Nephron progenitor cell (in vitro differentiated cells): ENCODE data around the gene NAT8L.

ENCODE experiments used
- DNase-seq: peaks from one replicate; pipeline ENCODE4 v3.0.0; 2021
- H3K27ac Mint-ChIP-seq: 2 replicates; pipeline ENCODE4 v1.8.0; 2021; ENCODE audit warnings: mild to moderate bottlenecking, moderate library complexity, mixed read lengths
- H3K27me3 Mint-ChIP-seq: 2 replicates; pipeline ENCODE4 v1.8.0; 2021; ENCODE audit warnings: mild to moderate bottlenecking, low read depth, mixed read lengths; ENCODE audit not compliant: poor library complexity
- H3K36me3 Mint-ChIP-seq: 2 replicates; pipeline ENCODE4 v1.8.0; 2021; ENCODE audit warnings: low read depth, mixed read lengths
- H3K4me1 Mint-ChIP-seq: 2 replicates; pipeline ENCODE4 v1.8.0; 2021; ENCODE audit warnings: mixed read lengths
- H3K4me3 Mint-ChIP-seq: 2 replicates; pipeline ENCODE4 v1.8.0; 2021; ENCODE audit warnings: mild to moderate bottlenecking, moderate library complexity, mixed read lengths
- H3K9me3 Mint-ChIP-seq: 2 replicates; pipeline ENCODE4 v1.8.0; 2021; ENCODE audit warnings: mild to moderate bottlenecking, moderate library complexity, mixed read lengths
- TF ChIP-seq, protein P1 (sequence below): fragments of 200-600 bp; sonication (generic); IDR thresholded peaks from 2 replicates; pipeline ENCODE4 v1.5.0; 2021; ENCODE audit warnings: antibody characterized with exemption

NAT8L gene

DNA sequence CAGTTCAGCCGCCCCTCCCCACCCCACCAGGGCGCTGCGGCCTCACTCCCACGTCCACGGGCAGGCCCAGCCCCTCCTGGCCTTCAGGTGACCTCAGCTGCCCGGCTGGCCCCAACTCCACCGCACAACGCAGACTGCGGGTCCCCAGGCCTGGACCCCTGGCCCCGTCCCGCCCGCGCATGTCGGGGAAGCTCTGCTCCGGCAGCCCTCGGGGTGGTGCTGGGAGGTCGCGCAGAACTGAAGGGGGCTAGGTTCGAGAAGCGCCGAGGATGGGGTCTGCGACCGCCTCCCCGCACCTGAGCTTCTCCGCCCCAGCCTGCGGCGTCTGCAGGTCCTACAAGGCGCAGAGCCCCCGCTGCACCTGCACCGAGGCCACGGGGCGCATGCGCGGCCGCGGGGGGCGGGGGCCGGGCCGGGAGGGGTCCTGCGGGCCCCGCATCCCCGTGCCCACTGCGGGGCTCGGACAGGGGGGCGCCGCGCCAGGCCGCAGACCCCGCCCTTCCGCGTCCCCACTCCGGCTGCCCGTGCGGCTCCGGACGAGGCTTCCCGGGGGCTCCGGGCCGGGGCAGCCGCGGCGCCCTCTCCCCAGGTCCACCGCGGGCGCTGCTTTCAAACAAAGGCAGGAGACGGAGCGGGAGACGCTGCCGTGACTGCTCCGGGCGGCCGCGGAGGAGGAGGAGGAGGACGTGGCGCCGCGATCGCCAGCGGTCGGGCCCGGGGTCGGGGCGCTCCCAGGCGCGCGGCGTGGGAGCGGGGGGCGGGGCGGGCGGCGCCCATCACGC lies 672 bp upstream of the NAT8L start:
- Mint-ChIP-seq H3K4me3 (no peak overlapping the region), H3K27me3 (peaks cover 63% of the 10 kb centered on the region), H3K27ac (no peak overlapping the region), H3K9me3 (no peaks in the 10 kb centered on the region), H3K36me3 (no peaks in the 10 kb centered on the region), H3K4me1 (no peaks in the 10 kb centered on the region)
- peak; percentile 59 for DNase-seq
- TF ChIP-seq, protein P1, sequence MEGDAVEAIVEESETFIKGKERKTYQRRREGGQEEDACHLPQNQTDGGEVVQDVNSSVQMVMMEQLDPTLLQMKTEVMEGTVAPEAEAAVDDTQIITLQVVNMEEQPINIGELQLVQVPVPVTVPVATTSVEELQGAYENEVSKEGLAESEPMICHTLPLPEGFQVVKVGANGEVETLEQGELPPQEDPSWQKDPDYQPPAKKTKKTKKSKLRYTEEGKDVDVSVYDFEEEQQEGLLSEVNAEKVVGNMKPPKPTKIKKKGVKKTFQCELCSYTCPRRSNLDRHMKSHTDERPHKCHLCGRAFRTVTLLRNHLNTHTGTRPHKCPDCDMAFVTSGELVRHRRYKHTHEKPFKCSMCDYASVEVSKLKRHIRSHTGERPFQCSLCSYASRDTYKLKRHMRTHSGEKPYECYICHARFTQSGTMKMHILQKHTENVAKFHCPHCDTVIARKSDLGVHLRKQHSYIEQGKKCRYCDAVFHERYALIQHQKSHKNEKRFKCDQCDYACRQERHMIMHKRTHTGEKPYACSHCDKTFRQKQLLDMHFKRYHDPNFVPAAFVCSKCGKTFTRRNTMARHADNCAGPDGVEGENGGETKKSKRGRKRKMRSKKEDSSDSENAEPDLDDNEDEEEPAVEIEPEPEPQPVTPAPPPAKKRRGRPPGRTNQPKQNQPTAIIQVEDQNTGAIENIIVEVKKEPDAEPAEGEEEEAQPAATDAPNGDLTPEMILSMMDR = no peak

DNA sequence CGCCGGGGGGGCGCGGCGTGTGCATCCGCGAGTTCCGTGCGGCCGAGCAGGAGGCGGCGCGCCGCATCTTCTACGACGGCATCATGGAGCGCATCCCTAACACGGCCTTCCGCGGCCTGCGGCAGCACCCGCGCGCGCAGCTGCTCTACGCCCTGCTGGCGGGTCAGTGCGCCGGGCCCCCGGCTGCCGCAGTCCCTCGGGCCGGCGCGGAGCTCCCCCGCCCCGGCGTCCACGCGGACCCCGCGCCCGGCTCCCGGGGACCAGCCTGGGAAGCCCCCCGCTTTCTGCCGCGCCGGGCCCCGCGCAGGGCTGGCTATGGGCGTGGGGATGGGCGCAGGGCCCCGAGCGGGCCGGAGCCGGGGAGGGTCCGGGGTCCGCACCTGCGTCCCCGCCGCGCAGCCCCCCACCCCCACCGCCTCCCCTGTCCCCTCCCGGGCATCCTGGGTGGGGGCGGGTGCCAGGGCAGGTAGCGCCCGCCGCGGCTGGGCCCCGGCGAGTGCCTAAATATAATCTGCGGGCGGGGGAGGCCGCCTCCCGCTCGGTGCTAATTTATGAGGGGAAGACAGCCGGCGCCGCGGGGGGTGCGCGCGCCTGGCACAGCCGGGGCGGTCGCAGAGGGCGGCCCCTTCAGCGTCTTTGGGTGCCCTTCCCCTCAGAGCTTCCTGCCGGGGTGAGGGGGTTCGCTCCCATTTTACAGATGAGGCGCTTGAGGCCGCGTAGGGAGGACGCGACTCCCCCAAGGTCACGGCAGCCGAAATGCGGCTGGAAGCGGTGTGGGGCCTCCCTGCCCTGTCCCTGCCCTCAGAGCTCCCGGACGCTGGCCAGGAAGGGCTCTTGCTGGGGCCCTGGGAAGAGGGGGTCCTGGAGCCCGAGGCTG lies 837 bp downstream of the NAT8L start:
- TF ChIP-seq, protein P1 = no peak
- peaks cover 52% of the 10 kb centered on the region for H3K27me3 Mint-ChIP-seq
- H3K4me1 Mint-ChIP-seq = no peaks in the 10 kb centered on the region
- no peaks in the 10 kb centered on the region for H3K36me3 Mint-ChIP-seq
- no peak overlapping the region for H3K4me3 Mint-ChIP-seq
- DNase-seq = peak; percentile 53
- H3K9me3 Mint-ChIP-seq = no peaks in the 10 kb centered on the region
- no peak overlapping the region for H3K27ac Mint-ChIP-seq

DNA sequence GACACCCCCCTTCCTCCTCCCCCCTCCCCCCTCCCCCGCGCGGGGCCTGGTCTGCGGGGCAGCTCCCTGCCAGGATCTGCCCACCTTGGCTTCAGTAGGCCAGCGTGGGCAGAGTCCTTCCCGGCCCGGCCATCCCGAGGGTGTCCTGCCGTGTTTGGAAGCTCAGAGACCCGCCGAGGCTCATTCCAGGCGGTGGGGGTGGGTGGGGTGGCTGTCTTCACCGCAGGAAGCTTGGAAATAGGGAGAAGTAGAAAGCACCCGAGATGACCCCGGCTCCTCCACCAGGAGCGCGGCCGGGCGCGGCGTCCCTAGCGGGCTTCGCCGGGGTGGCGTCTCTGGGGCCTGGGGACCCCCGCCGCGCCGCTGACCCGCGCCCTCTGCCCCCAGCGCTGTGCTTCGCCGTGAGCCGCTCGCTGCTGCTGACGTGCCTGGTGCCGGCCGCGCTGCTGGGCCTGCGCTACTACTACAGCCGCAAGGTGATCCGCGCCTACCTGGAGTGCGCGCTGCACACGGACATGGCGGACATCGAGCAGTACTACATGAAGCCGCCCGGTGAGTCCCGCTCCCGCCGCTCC lies 1.6 kb downstream of the NAT8L start:
- H3K4me3 Mint-ChIP-seq = no peak overlapping the region
- TF ChIP-seq, protein P1 = no peak
- no peaks in the 10 kb centered on the region for H3K4me1 Mint-ChIP-seq
- H3K9me3 Mint-ChIP-seq = no peaks in the 10 kb centered on the region
- H3K27ac Mint-ChIP-seq = no peak overlapping the region
- peak; percentile 53 for DNase-seq
- H3K27me3 Mint-ChIP-seq = peaks cover 45% of the 10 kb centered on the region
- H3K36me3 Mint-ChIP-seq = no peaks in the 10 kb centered on the region

DNA sequence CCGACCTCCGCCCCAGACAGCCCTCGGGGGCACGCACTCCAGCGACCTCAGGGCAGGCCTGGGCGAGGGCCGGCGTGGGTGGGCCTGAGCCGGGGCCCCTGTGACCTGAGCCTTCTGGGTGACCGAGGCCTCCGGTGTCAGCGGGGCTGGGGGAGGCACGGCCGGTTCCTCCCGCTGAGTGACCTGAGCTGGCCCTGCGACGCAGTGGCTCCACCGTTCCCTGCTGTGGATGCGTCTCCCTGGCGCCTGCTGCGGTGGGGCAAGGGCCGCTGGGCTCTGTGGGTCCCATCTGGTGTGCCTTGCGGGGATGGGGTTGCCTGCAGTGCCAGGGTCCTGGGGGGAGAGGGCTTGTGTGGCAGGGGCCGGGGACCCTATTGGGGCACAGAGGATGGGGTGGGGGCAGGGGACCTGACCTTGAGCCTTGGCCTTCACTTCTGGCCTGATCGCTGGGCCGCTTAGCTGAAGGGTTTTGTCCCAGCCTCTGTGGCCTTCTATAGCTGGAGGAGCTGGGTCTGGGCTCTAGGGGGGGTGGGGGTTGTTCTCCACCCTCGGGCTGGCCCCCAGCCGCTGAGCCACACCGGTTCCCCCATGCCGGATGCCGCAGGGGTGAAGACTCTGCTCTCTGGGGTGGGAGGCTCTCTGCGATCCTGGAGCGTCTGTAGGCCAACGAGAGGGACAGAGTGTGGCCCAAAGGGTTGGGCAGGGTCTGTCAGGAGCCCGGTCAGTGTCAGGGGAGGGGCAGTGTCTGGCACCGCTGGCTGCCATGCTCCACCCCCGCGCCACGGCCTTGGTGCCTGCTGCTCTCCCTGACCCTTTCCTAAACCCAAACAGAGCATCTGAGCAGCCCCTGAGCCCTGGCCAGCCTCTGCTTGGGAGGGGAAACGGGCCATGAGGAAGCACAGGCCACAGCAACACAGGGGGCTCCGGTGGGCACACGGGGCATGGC lies 2.3 kb downstream of the NAT8L start:
- H3K27ac Mint-ChIP-seq = no peak overlapping the region
- H3K4me1 Mint-ChIP-seq = no peaks in the 10 kb centered on the region
- H3K9me3 Mint-ChIP-seq = no peaks in the 10 kb centered on the region
- DNase-seq = peak; percentile 52
- no peaks in the 10 kb centered on the region for H3K36me3 Mint-ChIP-seq
- no peak overlapping the region for H3K4me3 Mint-ChIP-seq
- TF ChIP-seq, protein P1 = no peak
- peaks cover 37% of the 10 kb centered on the region for H3K27me3 Mint-ChIP-seq

DNA sequence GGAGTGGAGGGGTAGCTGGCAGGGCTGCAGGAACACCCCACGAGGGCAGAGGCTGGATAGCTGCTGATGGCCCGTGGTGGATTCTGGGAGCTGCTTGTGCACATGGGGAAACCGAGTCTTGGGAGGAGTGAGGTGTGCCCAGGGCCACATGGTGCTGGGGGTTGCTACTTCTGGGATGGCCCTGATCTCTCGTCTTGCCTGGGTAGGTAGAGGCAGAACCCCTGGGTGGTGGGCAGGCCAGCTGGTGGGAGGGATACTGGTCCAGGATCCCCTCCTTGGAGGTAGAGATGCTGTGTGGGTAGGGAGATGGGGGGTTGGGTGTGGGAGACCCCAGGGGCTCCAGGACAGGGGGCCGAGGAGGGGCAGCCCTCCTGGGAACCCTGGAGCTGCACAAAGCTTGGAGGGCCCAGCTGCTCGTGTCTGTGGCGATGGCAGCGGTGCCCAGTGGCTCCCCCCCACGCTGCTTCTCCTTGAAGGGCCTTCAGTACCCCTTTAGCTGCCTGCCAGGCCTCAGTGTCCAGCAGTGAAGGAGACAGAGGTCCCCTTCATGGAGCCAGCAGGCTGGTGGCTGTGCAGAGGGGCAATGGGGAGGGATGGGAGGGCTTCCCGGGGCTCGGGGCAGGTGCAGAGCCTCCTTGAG lies 3.2 kb downstream of the NAT8L start:
- H3K27ac Mint-ChIP-seq = no peak overlapping the region
- H3K4me3 Mint-ChIP-seq = no peak overlapping the region
- H3K36me3 Mint-ChIP-seq = no peaks in the 10 kb centered on the region
- peaks cover 29% of the 10 kb centered on the region for H3K27me3 Mint-ChIP-seq
- TF ChIP-seq, protein P1 = no peak
- no peak for DNase-seq
- no peaks in the 10 kb centered on the region for H3K4me1 Mint-ChIP-seq
- no peaks in the 10 kb centered on the region for H3K9me3 Mint-ChIP-seq
